Activated T-cell treated with anti-CD3 and anti-CD28 coated beads for 24 hours (primary cell): ENCODE results near the gene ASF1B.
A peak's percentile ranks its signal among the peaks of the same experiment; 100 is the strongest.

Experiments used
- DNase-seq: peaks from one replicate; pipeline ENCODE4 v3.0.0-alpha.2; 2020; ENCODE audit warnings: low read depth

ASF1B gene

GRCh38 chr19:14135985-14136508 is 342 bp downstream of the ASF1B start:
- DNase-seq, result no peak

- no peak for DNase-seq
Observed at GRCh38 chr19:14135355-14135754, 1.0 kb downstream of the ASF1B start.

- DNase-seq, result no peak
Observed at GRCh38 chr19:14127929-14128509, 8.4 kb downstream of the ASF1B start.

- no peak for DNase-seq
Observed at GRCh38 chr19:14127176-14127575, 9.2 kb downstream of the ASF1B start.

GRCh38 chr19:14122924-14123323 is 13.5 kb downstream of the ASF1B start:
- no peak for DNase-seq

- no peak for DNase-seq
Observed at GRCh38 chr19:14120497-14120780, 15.9 kb downstream of the ASF1B start.

GRCh38 chr19:14119644-14120496 is 16.5 kb downstream of the ASF1B start:
- DNase-seq, result no peak

- no peak for DNase-seq
Observed at GRCh38 chr19:14119146-14119545, 17.2 kb downstream of the ASF1B start.

GRCh38 chr19:14118165-14119051 is 18.0 kb downstream of the ASF1B start:
- peak; percentile 23 for DNase-seq

GRCh38 chr19:14117668-14118164 is 18.7 kb downstream of the ASF1B start, which contains the start of gene PRKACA:
PRKACA (minus strand) TSS chr19:14117762; CDS start chr19:14117547, 215 bp downstream.
- DNase-seq, result peak; percentile 99

- DNase-seq, result no peak
Observed at GRCh38 chr19:14116918-14117578, 19.3 kb downstream of the ASF1B start.

- DNase-seq, result no peak
Observed at GRCh38 chr19:14116525-14116917, 19.9 kb downstream of the ASF1B start.

- no peak for DNase-seq
Observed at GRCh38 chr19:14115756-14116155, 20.6 kb downstream of the ASF1B start.

GRCh38 chr19:14114854-14115253 is 21.5 kb downstream of the ASF1B start:
- DNase-seq, result peak; percentile 20

- no peak for DNase-seq
Observed at GRCh38 chr19:14114439-14114838, 21.9 kb downstream of the ASF1B start.

GRCh38 chr19:14113762-14114414 is 22.5 kb downstream of the ASF1B start:
- DNase-seq, result peak; percentile 27

GRCh38 chr19:14112809-14113385 is 23.5 kb downstream of the ASF1B start:
- no peak for DNase-seq

GRCh38 chr19:14112051-14112808 is 24.2 kb downstream of the ASF1B start:
- DNase-seq, result no peak

GRCh38 chr19:14111486-14111885 is 24.9 kb downstream of the ASF1B start:
- no peak for DNase-seq

- DNase-seq, result no peak
Observed at GRCh38 chr19:14110650-14111049, 25.7 kb downstream of the ASF1B start.
